ENCODE results near the gene ANKRD9.

- TF ChIP-seq CTCF (IDR thresholded peaks at IDR 0.05) (no peak), POLR2A (IDR thresholded peaks at IDR 0.05) (no peak)
Measured at GRCh38 chr14:102541771-102542170, 32.2 kb upstream of the ANKRD9 start.

Measured in uterus (tissue), 2 donors.